Measurements from ENCODE around the gene PFKFB3. TPM values are rescaled to one million over a fixed set of nuclear protein-coding genes. Genes with fewer than 3 reads are reported as not detected.
"Not testable (repeated sequence)": the region's sequence is repeated elsewhere in the genome, so short reads cannot be mapped to it uniquely, and the experiment has no call there.

PFKFB3 gene
- total RNA-seq, 1 donor from 2014 or later: 108 TPM

- no peaks in the 10 kb centered on the region for H3K9me3 Mint-ChIP-seq
- H3K27ac Mint-ChIP-seq: peak overlapping the region; percentile 92
- peaks cover 42% of the 10 kb centered on the region for H3K4me1 Mint-ChIP-seq
- H3K27me3 Mint-ChIP-seq: no peaks in the 10 kb centered on the region
- intact Hi-C loops (cut with micrococcal nuclease): loop anchor here (1.0 to 5.0 kb wide), 7 partner anchors 14 to 466 kb away; partner anchors contain the start of gene PRKCQ
- DNase-seq: peak; percentile 85
- H3K4me3 Mint-ChIP-seq: peak overlapping the region; percentile 86
- H3K36me3 Mint-ChIP-seq (ENCODE audit: low read depth): peaks cover 21% of the 10 kb centered on the region
Observed at GRCh38 chr10:6200734-6201515, 1.8 kb upstream of the PFKFB3 start.

GRCh38 chr10:6201516-6201975, 1.2 kb upstream of the PFKFB3 start:
- Mint-ChIP-seq H3K9me3 (no peaks in the 10 kb centered on the region), H3K4me1 (peaks cover 39% of the 10 kb centered on the region), H3K4me3 (peak overlapping the region; percentile 90), H3K27ac (peak overlapping the region; percentile 97), H3K27me3 (no peaks in the 10 kb centered on the region), H3K36me3 (ENCODE audit: low read depth) (peaks cover 21% of the 10 kb centered on the region)
- peak; percentile 96 for DNase-seq
- intact Hi-C loops (cut with micrococcal nuclease): loop anchor here (1.0 to 5.0 kb wide), 6 partner anchors 15 to 466 kb away; partner anchors contain the start of gene PRKCQ

GRCh38 chr10:6202098-6202683, 541 bp upstream of the PFKFB3 start:
- no peaks in the 10 kb centered on the region for H3K9me3 Mint-ChIP-seq
- H3K27me3 Mint-ChIP-seq: no peaks in the 10 kb centered on the region
- peak overlapping the region; percentile 90 for H3K4me3 Mint-ChIP-seq
- peaks cover 21% of the 10 kb centered on the region for H3K36me3 Mint-ChIP-seq (ENCODE audit: low read depth)
- peak overlapping the region; percentile 97 for H3K27ac Mint-ChIP-seq
- intact Hi-C loops (cut with micrococcal nuclease): loop anchor here (1.0 to 5.0 kb wide), 9 partner anchors 39 to 465 kb away; partner anchors contain the start of gene PRKCQ
- DNase-seq: no peak
- peaks cover 37% of the 10 kb centered on the region for H3K4me1 Mint-ChIP-seq

GRCh38 chr10:6203331-6204062, 765 bp downstream of the PFKFB3 start:
- peaks cover 42% of the 10 kb centered on the region for H3K4me1 Mint-ChIP-seq
- peak overlapping the region; percentile 92 for H3K27ac Mint-ChIP-seq
- intact Hi-C loops (cut with micrococcal nuclease): loop anchor here (2.0 to 5.0 kb wide), 4 partner anchors 67 to 464 kb away; partner anchors contain the start of gene PRKCQ
- H3K27me3 Mint-ChIP-seq: no peaks in the 10 kb centered on the region
- no peaks in the 10 kb centered on the region for H3K9me3 Mint-ChIP-seq
- peak; percentile 92 for DNase-seq
- peaks cover 22% of the 10 kb centered on the region for H3K36me3 Mint-ChIP-seq (ENCODE audit: low read depth)
- H3K4me3 Mint-ChIP-seq: peak overlapping the region; percentile 92

GRCh38 chr10:6204063-6204340, 1.3 kb downstream of the PFKFB3 start:
- intact Hi-C loops (cut with micrococcal nuclease): loop anchor here (5.0 kb wide), 3 partner anchors 88 to 463 kb away; partner anchors contain the start of gene PRKCQ
- Mint-ChIP-seq H3K9me3 (no peaks in the 10 kb centered on the region), H3K36me3 (ENCODE audit: low read depth) (peaks cover 17% of the 10 kb centered on the region), H3K27me3 (no peaks in the 10 kb centered on the region), H3K27ac (peak overlapping the region; percentile 92), H3K4me3 (peak overlapping the region; percentile 92), H3K4me1 (peaks cover 43% of the 10 kb centered on the region)
- peak; percentile 90 for DNase-seq

- peak overlapping the region; percentile 56 for H3K27ac Mint-ChIP-seq
- peaks cover 41% of the 10 kb centered on the region for H3K4me1 Mint-ChIP-seq
- peaks cover 15% of the 10 kb centered on the region for H3K36me3 Mint-ChIP-seq (ENCODE audit: low read depth)
Observed at GRCh38 chr10:6204341-6205191, 1.8 kb downstream of the PFKFB3 start.

GRCh38 chr10:6206486-6206885, 3.8 kb downstream of the PFKFB3 start:
- DNase-seq; H3K4me3 Mint-ChIP-seq; intact Hi-C loops (cut with micrococcal nuclease); H3K27ac Mint-ChIP-seq; H3K9me3 Mint-ChIP-seq; H3K27me3 Mint-ChIP-seq: not testable (repeated sequence)
- Mint-ChIP-seq H3K36me3 (ENCODE audit: low read depth) (peaks cover 15% of the 10 kb centered on the region), H3K4me1 (peaks cover 31% of the 10 kb centered on the region)

More at GRCh38 chr10:6204341-6205191, 1.8 kb downstream of the PFKFB3 start:
- Mint-ChIP-seq H3K27me3 (no peaks in the 10 kb centered on the region), H3K9me3 (no peaks in the 10 kb centered on the region), H3K4me3 (peak overlapping the region; percentile 92)
- intact Hi-C loops (cut with micrococcal nuclease): loop anchor here (5.0 kb wide), 3 partner anchors 88 to 463 kb away; partner anchors contain the start of gene PRKCQ
- peak; percentile 76 for DNase-seq

GRCh38 chr10:6207658-6208057, 4.9 kb downstream of the PFKFB3 start:
- Mint-ChIP-seq H3K4me1 (peaks cover 25% of the 10 kb centered on the region), H3K36me3 (ENCODE audit: low read depth) (peaks cover 15% of the 10 kb centered on the region), H3K4me3 (peak overlapping the region; percentile 3), H3K9me3 (no peaks in the 10 kb centered on the region), H3K27me3 (no peaks in the 10 kb centered on the region), H3K27ac (peak overlapping the region; percentile 60)
- peak; percentile 64 for DNase-seq
- intact Hi-C loops (cut with micrococcal nuclease): no loop called here

- H3K9me3 Mint-ChIP-seq: no peaks in the 10 kb centered on the region
- no peaks in the 10 kb centered on the region for H3K27me3 Mint-ChIP-seq
- DNase-seq: no peak
- H3K4me3 Mint-ChIP-seq: no peak overlapping the region
- H3K4me1 Mint-ChIP-seq: peaks cover 29% of the 10 kb centered on the region
- H3K27ac Mint-ChIP-seq: peak overlapping the region; percentile 20
- H3K36me3 Mint-ChIP-seq (ENCODE audit: low read depth): peaks cover 22% of the 10 kb centered on the region
- intact Hi-C loops (cut with micrococcal nuclease): no loop called here
Observed at GRCh38 chr10:6208799-6209235, 6.1 kb downstream of the PFKFB3 start.

- Mint-ChIP-seq H3K27me3 (no peaks in the 10 kb centered on the region), H3K9me3 (no peaks in the 10 kb centered on the region), H3K27ac (no peak overlapping the region), H3K4me1 (peaks cover 24% of the 10 kb centered on the region), H3K4me3 (no peak overlapping the region), H3K36me3 (ENCODE audit: low read depth) (peaks cover 30% of the 10 kb centered on the region)
- intact Hi-C loops (cut with micrococcal nuclease): no loop called here
- DNase-seq: no peak
Observed at GRCh38 chr10:6211341-6211670, 8.6 kb downstream of the PFKFB3 start.

GRCh38 chr10:6211671-6212635, 9.2 kb downstream of the PFKFB3 start:
- Mint-ChIP-seq H3K4me1 (peaks cover 25% of the 10 kb centered on the region), H3K27ac (peak overlapping the region; percentile 37), H3K4me3 (no peak overlapping the region), H3K36me3 (ENCODE audit: low read depth) (peaks cover 37% of the 10 kb centered on the region), H3K27me3 (no peaks in the 10 kb centered on the region), H3K9me3 (no peaks in the 10 kb centered on the region)
- DNase-seq: no peak
- intact Hi-C loops (cut with micrococcal nuclease): no loop called here

- Mint-ChIP-seq H3K4me1 (peaks cover 23% of the 10 kb centered on the region), H3K4me3 (no peak overlapping the region), H3K27ac (no peak overlapping the region), H3K27me3 (no peaks in the 10 kb centered on the region), H3K36me3 (ENCODE audit: low read depth) (peaks cover 39% of the 10 kb centered on the region), H3K9me3 (no peaks in the 10 kb centered on the region)
- DNase-seq: no peak
- intact Hi-C loops (cut with micrococcal nuclease): no loop called here
Observed at GRCh38 chr10:6212806-6213205, 10.1 kb downstream of the PFKFB3 start.
